ENCODE data around the gene SFPQ.

DNA sequence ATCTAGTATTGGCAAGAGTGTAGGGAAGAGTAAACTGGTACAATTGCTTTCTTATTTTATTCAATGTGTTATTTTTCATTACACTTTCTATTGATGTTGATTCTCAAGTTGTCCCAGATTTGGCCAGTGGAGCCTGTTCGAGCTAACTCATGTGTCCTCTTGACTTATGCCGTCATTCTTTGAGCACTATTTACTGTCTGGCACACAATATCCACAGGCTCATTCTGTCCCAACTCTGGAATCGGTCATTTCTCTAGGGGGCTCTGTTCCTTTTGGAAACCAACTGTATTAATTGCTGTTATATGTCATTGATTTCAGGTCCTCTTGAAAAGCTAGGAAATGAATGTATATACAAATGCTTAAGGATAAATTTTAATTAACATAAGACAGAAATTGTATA lies 22.4 kb upstream of the SFPQ start:
- TF ChIP-seq CTCF (IDR thresholded peaks at IDR 0.05), result no peak
- TF ChIP-seq POLR2A (IDR thresholded peaks at IDR 0.05), result no peak
